Inflammatory macrophage treated with lipopolysaccharide for 1 hour (primary cell): Measurements from ENCODE around the gene ATL1.

Experiments
- DNase-seq, 2 donors: peaks; one replicate each; pipeline ENCODE4 v3.0.0-alpha.2; 2020 to 2022

ATL1 gene

GRCh38 chr14:50559990-50560930, at the start of gene ATL1:
Gene ATL1 (plus strand): TSS chr14:50560145. CDS start chr14:50560266, 121 bp downstream.
- DNase-seq: peak; percentile 64 to 74

GRCh38 chr14:50510157-50510556, 49.8 kb upstream of the ATL1 start:
- no peak for DNase-seq

GRCh38 chr14:50512463-50512862, 47.5 kb upstream of the ATL1 start:
- no peak for DNase-seq

- no peak for DNase-seq
Observed at GRCh38 chr14:50516091-50516490, 43.9 kb upstream of the ATL1 start.

GRCh38 chr14:50520947-50521815, 38.8 kb upstream of the ATL1 start:
- peak; percentile 33 to 76 for DNase-seq

- DNase-seq: no peak
Observed at GRCh38 chr14:50521912-50522341, 38.0 kb upstream of the ATL1 start.

GRCh38 chr14:50523271-50524041, 36.5 kb upstream of the ATL1 start:
- no peak for DNase-seq

- peak in 1 of 2 donors; percentile 29 for DNase-seq
Observed at GRCh38 chr14:50524060-50524459, 35.9 kb upstream of the ATL1 start.

GRCh38 chr14:50524731-50525515, 35.0 kb upstream of the ATL1 start:
- DNase-seq: peak; percentile 22 to 36

- no peak for DNase-seq
Observed at GRCh38 chr14:50528000-50528399, 31.9 kb upstream of the ATL1 start.

- DNase-seq: no peak
Observed at GRCh38 chr14:50529288-50530179, 30.4 kb upstream of the ATL1 start.

- DNase-seq: no peak
Observed at GRCh38 chr14:50530358-50530757, 29.6 kb upstream of the ATL1 start.

- no peak for DNase-seq
Observed at GRCh38 chr14:50530794-50531365, 29.1 kb upstream of the ATL1 start.

- peak in 1 of 2 donors; percentile 16 for DNase-seq
Observed at GRCh38 chr14:50531595-50532501, 28.1 kb upstream of the ATL1 start.

- peak; percentile 81 to 85 for DNase-seq
Observed at GRCh38 chr14:50532502-50533240, 27.3 kb upstream of the ATL1 start, which contains the start of gene MAP4K5. Gene MAP4K5 (minus strand): TSS chr14:50532569. CDS start chr14:50532049, 520 bp downstream.

- DNase-seq: peak; percentile 62 to 71
Observed at GRCh38 chr14:50533241-50533705, 26.7 kb upstream of the ATL1 start.

GRCh38 chr14:50533806-50534205, 26.1 kb upstream of the ATL1 start:
- DNase-seq: no peak

GRCh38 chr14:50534416-50534815, 25.5 kb upstream of the ATL1 start:
- no peak for DNase-seq
